ENCODE results near the gene ENPEP.

- TF ChIP-seq POLR2A (IDR thresholded peaks at IDR 0.05; ENCODE audit: insufficient read depth in 1 of 2, low read depth in 2 of 2, low read length in 2 of 2), result no peak
- TF ChIP-seq ZFP1 (CRISPR knock-in tag; IDR thresholded peaks at IDR 0.05), result no peak
- no peak for TF ChIP-seq ZBTB34 (CRISPR knock-in tag; IDR thresholded peaks at IDR 0.05)
- no peak for TF ChIP-seq SNAPC5 (CRISPR knock-in tag; IDR thresholded peaks at IDR 0.05; ENCODE audit: borderline replicate concordance)
- no peak for TF ChIP-seq NR2C2 (CRISPR knock-in tag; IDR thresholded peaks at IDR 0.05; ENCODE audit: borderline replicate concordance)
- TF ChIP-seq SMARCC2 (IDR thresholded peaks at IDR 0.05), result no peak
These were observed 40.4 kb downstream of the ENPEP start for GRCh38 chr4:110516106-110516922.

Data from HepG2 (cell line).